Vagina (tissue), 2 donors: Measurements from ENCODE around the gene PFKL. TPM values are rescaled to one million over a fixed set of nuclear protein-coding genes. Genes with fewer than 3 reads are reported as not detected.

Experiments
- DNase-seq, 2 donors: peaks; one replicate each; pipeline ENCODE4 v3.0.0-alpha.2; 2017; ENCODE audit errors: extremely low spot score in 2 of 2
- H3K27ac ChIP-seq: fragments of 200-600 bp; sonication (generic); one replicate; pipeline ENCODE4 v1.5.1; 2019
- H3K27me3 ChIP-seq: fragments of 200-600 bp; sonication (generic); one replicate; pipeline ENCODE4 v1.5.1; 2019
- H3K36me3 ChIP-seq, 2 donors: fragments of 200-600 bp; sonication (generic); one replicate each; pipeline ENCODE4 v1.5.1; 2017 to 2019
- H3K4me1 ChIP-seq: fragments of 200-600 bp; sonication (generic); one replicate; pipeline ENCODE4 v1.5.1; 2019
- H3K4me3 ChIP-seq, 2 donors: fragments of 200-600 bp; sonication (generic); 1 replicate in 1 of 2; 2 replicates in 1 of 2; pipeline ENCODE4 v1.5.1; 2016 to 2019
- H3K9me3 ChIP-seq: fragments of 200-600 bp; sonication (generic); one replicate; pipeline ENCODE4 v1.5.1; 2019
- POLR2A ChIP-seq, 2 donors: fragments of 450-650 bp; IDR thresholded peaks; one replicate each; pipeline ENCODE4 v1.6.1; 2017; ENCODE audit warnings: antibody characterized with exemption in 2 of 2, mild to moderate bottlenecking in 2 of 2, moderate library complexity in 2 of 2
- POLR2AphosphoS5 ChIP-seq, 2 donors: sonication (generic); formaldehyde crosslinking; IDR thresholded peaks; one replicate each; pipeline ENCODE4 v1.9.0; 2017; ENCODE audit warnings: antibody characterized with exemption in 2 of 2, mild to moderate bottlenecking in 2 of 2, low read depth in 1 of 2; ENCODE audit not compliant: insufficient read depth in 1 of 2
- intact Hi-C: fragments of 100-400 bp; cut with DNase I; formaldehyde crosslinking; loops from one replicate; pipeline ENCODE4 v1.15.1; 2023
- total RNA-seq: library from RNA; depleted of rRNA; stranded (reverse); fragments of >200 nt; gene quantifications from one replicate; pipeline ENCODE4 v1.2.3, GENCODE V29; 2016
- TF ChIP-seq, protein P1 (sequence below), 3 experiments: fragments of 450-650 bp in 2 of 3; fragments of 200-600 bp in 1 of 3; sonication (generic) in 1 of 3; IDR thresholded peaks; one replicate each; pipeline ENCODE4 v1.5.1; 2017 to 2019; ENCODE audit warnings: antibody characterized with exemption in 3 of 3, mild to moderate bottlenecking in 2 of 3, moderate library complexity in 2 of 3

Gene PFKL
- total RNA-seq, 1 donor from 2014 or later = 79.1 TPM

- Histone ChIP-seq H3K4me3 (no peak overlapping the region), H3K27me3 (no peaks in the 10 kb centered on the region), H3K36me3 (peaks cover 0 to 66% of the 10 kb centered on the region in 2 donors), H3K4me1 (no peaks in the 10 kb centered on the region), H3K9me3 (no peaks in the 10 kb centered on the region), H3K27ac (no peak overlapping the region)
- DNase-seq = no peak
- intact Hi-C loops = loop anchor here (10.0 kb wide), 1 partner anchor 514 kb away; no protein-coding TSS in a partner anchor
- TF ChIP-seq, protein P1, sequence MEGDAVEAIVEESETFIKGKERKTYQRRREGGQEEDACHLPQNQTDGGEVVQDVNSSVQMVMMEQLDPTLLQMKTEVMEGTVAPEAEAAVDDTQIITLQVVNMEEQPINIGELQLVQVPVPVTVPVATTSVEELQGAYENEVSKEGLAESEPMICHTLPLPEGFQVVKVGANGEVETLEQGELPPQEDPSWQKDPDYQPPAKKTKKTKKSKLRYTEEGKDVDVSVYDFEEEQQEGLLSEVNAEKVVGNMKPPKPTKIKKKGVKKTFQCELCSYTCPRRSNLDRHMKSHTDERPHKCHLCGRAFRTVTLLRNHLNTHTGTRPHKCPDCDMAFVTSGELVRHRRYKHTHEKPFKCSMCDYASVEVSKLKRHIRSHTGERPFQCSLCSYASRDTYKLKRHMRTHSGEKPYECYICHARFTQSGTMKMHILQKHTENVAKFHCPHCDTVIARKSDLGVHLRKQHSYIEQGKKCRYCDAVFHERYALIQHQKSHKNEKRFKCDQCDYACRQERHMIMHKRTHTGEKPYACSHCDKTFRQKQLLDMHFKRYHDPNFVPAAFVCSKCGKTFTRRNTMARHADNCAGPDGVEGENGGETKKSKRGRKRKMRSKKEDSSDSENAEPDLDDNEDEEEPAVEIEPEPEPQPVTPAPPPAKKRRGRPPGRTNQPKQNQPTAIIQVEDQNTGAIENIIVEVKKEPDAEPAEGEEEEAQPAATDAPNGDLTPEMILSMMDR (IDR thresholded peaks at IDR 0.05) = no peak
- TF ChIP-seq POLR2A (IDR thresholded peaks at IDR 0.05) (no peak), POLR2AphosphoS5 (IDR thresholded peaks at IDR 0.05; ENCODE audit: insufficient read depth in 1 of 2, low read depth in 1 of 2) (no peak)
Observed at GRCh38 chr21:44318489-44319285, 18.8 kb downstream of the PFKL start.

- TF ChIP-seq, protein P1 (IDR thresholded peaks at IDR 0.05) = no peak
- TF ChIP-seq POLR2AphosphoS5 (IDR thresholded peaks at IDR 0.05; ENCODE audit: insufficient read depth in 1 of 2, low read depth in 1 of 2) (no peak), POLR2A (IDR thresholded peaks at IDR 0.05) (no peak)
- no peak overlapping the region for H3K4me3 ChIP-seq
- H3K4me1 ChIP-seq = no peaks in the 10 kb centered on the region
- no peak for DNase-seq
- no peak overlapping the region for H3K27ac ChIP-seq
- H3K36me3 ChIP-seq = peaks cover 0 to 72% of the 10 kb centered on the region in 2 donors
- no peaks in the 10 kb centered on the region for H3K27me3 ChIP-seq
- intact Hi-C loops = loop anchor here (10.0 kb wide), 1 partner anchor 515 kb away; no protein-coding TSS in a partner anchor
- no peaks in the 10 kb centered on the region for H3K9me3 ChIP-seq
Observed at GRCh38 chr21:44319407-44320065, 19.7 kb downstream of the PFKL start.

DNA sequence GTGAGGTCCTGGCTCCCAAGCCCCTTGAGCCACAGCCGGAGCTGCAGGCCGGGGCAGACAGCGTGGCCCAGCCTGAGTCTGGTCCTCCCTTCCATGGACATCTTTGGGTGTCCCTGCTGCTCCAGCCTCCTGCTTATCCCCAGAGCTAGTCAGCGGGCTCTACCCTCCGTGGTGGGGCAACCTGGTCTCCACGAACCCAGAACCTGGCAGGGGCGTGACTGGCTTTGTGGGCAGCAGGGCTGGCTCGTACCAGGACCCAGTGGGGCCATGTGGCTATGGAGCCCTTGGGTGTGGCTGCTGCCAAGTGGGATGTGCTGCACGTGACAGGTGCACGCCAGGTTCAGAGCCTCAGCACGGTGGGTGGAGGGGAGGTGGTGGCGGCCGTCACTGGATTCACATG, 21.0 kb downstream of the PFKL start:
- H3K27ac ChIP-seq = no peak overlapping the region
- H3K9me3 ChIP-seq = no peaks in the 10 kb centered on the region
- no peaks in the 10 kb centered on the region for H3K4me1 ChIP-seq
- TF ChIP-seq, protein P1 (IDR thresholded peaks at IDR 0.05) = no peak
- no peak for TF ChIP-seq POLR2A (IDR thresholded peaks at IDR 0.05)
- no peak for TF ChIP-seq POLR2AphosphoS5 (IDR thresholded peaks at IDR 0.05; ENCODE audit: insufficient read depth in 1 of 2, low read depth in 1 of 2)
- H3K4me3 ChIP-seq = no peak overlapping the region
- H3K36me3 ChIP-seq = peaks cover 0 to 85% of the 10 kb centered on the region in 2 donors
- intact Hi-C loops = no loop called here
- DNase-seq = no peak
- H3K27me3 ChIP-seq = no peaks in the 10 kb centered on the region

- H3K36me3 ChIP-seq = peaks cover 0 to 87% of the 10 kb centered on the region in 2 donors
- no peak for DNase-seq
- no peaks in the 10 kb centered on the region for H3K9me3 ChIP-seq
- no peaks in the 10 kb centered on the region for H3K27me3 ChIP-seq
- H3K4me1 ChIP-seq = no peaks in the 10 kb centered on the region
- TF ChIP-seq POLR2AphosphoS5 (IDR thresholded peaks at IDR 0.05; ENCODE audit: insufficient read depth in 1 of 2, low read depth in 1 of 2) (no peak), POLR2A (IDR thresholded peaks at IDR 0.05) (no peak)
- TF ChIP-seq, protein P1 (IDR thresholded peaks at IDR 0.05) = no peak
- no peak overlapping the region for H3K4me3 ChIP-seq
- H3K27ac ChIP-seq = no peak overlapping the region
- intact Hi-C loops = no loop called here
Observed at GRCh38 chr21:44321846-44322450, 22.1 kb downstream of the PFKL start.
